MM.1S (cell line): ENCODE data around the gene EPPIN.

Source experiments
- EZH2 ChIP-seq: fragments of 300-600 bp; sonication (generic); optimal IDR thresholded peaks from 2 replicates; pipeline ENCODE3; 2017; ENCODE audit warnings: low read depth, mild to moderate bottlenecking, antibody characterized with exemption, low read length, mixed read lengths
- EZH2phosphoT487 ChIP-seq: fragments of 300-600 bp; sonication (generic); IDR thresholded peaks from 2 replicates; pipeline ENCODE4 v1.6.1; 2018; ENCODE audit warnings: antibody characterized with exemption, low read length
- TF ChIP-seq, protein P1 (sequence below): fragments of 300-600 bp; sonication (generic); IDR thresholded peaks from 2 replicates; pipeline ENCODE4 v1.5.1; 2016; ENCODE audit warnings: antibody characterized with exemption, low read length, mixed read lengths

GRCh38 chr20:45497971-45498494 lies 49.2 kb downstream of the EPPIN start:
- TF ChIP-seq, protein P1, sequence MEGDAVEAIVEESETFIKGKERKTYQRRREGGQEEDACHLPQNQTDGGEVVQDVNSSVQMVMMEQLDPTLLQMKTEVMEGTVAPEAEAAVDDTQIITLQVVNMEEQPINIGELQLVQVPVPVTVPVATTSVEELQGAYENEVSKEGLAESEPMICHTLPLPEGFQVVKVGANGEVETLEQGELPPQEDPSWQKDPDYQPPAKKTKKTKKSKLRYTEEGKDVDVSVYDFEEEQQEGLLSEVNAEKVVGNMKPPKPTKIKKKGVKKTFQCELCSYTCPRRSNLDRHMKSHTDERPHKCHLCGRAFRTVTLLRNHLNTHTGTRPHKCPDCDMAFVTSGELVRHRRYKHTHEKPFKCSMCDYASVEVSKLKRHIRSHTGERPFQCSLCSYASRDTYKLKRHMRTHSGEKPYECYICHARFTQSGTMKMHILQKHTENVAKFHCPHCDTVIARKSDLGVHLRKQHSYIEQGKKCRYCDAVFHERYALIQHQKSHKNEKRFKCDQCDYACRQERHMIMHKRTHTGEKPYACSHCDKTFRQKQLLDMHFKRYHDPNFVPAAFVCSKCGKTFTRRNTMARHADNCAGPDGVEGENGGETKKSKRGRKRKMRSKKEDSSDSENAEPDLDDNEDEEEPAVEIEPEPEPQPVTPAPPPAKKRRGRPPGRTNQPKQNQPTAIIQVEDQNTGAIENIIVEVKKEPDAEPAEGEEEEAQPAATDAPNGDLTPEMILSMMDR = no peak
- no peak for TF ChIP-seq EZH2
- TF ChIP-seq EZH2phosphoT487 = no peak
